HG03565 (cell line): ENCODE results near the gene ALPK1.
"Not testable (repeated sequence)": the region's sequence is repeated elsewhere in the genome, so short reads cannot be mapped to it uniquely, and the experiment has no call there.

Experiments used
- ATAC-seq: cut with Tn5 transposase; IDR thresholded peaks from one replicate; pipeline ENCODE4 v1.9.1; 2021; ENCODE audit warnings: mild to moderate bottlenecking, moderate library complexity; ENCODE audit not compliant: unreplicated experiment

Gene ALPK1

DNA sequence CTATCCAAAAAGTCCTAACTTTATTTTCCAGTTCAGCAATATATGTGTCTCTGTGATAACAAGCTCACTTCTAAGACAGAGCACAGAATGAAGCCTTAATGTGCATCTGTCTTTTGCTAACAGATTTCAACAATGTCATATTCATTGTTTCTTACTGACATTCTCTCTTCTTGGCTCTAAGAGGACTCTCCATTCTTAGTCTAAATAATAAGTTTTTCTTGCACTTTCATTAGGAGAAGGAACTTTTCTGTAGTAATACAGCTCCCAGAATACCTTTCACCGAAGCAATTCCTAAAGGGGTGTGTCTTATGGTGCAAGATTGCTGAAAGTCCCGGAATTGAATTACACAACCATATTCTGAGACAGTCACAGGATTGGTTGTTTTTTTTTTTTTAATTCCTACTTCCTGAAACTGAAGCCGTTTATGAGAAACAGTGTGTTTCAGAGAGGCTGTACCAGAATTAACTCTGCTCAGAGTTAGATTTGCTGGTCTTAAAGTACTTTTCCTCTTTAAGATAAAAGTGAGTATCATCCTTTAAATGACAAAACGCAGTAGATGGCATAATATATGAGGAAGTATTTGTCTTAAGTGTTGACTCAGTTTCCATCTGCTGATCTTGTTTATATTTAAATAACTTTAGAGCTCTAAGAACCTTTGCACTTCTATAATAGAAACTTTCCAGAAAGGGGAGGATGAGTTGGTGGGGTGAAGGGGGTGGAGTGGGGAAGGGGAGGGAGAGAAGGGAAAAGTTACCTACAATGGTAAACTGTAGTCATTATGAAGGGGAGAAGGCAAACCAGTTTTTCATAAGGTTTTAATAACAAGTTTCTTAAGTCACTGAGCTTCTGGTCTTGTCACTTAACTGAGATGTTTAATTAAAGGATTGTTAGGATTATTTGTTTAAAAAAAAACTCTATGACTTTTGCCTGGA lies at the start of gene ALPK1:
Gene ALPK1 (plus strand): TSS at position 421 of the 932 bp plus-strand sequence.
- peak; percentile 94 for ATAC-seq

DNA sequence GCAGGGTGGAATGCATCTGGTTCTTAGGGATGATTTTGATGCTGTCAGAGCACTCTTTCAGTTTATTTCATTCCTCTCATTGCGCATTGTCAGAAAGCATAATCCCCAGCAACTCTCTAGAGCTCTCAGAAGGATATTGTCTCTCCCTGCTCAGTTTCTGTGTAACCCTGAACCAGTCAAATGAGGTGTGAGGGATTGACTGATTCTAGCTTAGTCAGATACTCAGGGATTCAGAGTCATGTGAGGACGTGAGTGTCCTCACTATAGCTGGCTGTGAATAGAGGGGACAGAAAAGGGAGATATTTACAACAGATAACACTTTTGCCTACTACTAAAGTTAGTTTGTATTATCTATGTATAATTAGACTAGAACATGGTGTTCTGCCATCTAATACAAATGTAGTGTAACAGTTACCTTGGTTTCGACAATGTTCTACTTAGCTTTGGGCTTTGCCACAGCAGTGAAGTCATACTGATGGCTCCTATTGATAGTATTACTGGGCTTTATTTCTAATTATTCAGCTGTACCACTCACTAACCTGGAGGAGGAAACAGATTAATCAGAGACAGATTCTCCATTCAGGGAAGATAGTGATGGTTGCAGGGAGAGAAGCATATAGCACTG lies 46.0 kb upstream of the ALPK1 start:
- ATAC-seq: no peak

DNA sequence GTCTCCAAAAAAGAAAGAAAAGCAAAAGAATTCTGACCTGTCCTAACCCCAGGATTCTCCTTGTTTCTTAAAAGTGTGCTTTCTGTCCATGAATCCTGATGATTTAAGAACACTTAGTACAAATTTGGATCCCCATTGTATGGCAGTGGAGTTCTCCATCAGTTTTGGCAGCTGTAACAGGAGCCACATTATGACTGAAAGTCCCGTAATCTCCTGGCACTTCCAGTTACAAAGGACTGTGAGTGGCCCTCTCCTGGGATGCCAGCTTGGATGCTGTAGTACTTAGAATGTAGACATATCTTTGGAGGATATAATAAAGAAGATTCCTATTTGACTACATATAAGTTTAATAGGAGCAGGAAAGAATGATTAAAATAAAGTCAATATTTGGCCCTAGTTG lies 44.9 kb upstream of the ALPK1 start:
- no peak for ATAC-seq

DNA sequence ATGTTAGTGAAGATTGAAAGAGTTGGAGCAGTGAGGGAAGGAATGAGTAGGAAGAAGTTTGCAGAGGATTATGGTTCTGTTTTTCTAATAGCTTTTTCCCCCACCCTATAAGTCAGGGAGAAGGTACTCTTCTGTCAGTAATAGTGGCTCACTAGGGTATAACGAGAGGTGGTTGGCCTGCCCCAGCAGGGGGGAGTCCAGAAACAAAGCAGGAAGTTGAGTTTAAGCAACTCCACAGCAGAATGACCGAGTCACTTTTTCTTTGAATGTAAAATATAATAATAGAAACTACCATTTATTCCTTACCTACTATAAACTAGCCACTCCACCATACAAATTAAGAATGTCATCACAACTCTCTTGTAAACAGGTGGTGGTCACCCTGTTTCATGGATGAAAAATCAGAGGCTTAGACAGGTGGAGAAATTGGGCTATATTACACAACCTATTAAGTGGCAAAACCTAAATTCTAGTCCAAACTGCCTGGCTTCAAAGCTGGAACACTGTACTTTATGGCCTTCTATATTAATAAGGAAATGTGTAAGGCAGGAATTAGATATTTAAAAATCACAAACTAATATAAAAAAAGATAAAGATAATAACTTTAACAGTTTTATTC lies 43.7 kb upstream of the ALPK1 start:
- peak; percentile 73 for ATAC-seq

DNA sequence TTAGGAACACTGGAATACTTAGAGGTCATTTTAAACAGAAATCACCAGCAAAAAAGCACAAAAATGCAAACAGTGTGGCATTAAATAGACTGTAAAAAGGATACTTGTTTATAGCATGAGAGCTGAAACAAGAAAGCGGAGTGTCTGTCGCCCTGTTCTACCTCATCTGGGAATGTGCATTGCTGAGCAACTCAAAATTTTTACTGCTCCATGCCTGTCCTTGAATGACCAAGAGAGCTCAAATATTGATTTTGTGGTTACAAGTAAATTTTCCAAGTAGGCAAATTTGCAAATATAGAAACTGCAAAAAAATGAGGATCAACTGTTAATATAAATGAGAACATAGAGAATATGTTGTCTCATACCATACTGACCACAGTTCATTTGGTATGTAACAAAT lies 40.1 kb upstream of the ALPK1 start:
- ATAC-seq: no peak

DNA sequence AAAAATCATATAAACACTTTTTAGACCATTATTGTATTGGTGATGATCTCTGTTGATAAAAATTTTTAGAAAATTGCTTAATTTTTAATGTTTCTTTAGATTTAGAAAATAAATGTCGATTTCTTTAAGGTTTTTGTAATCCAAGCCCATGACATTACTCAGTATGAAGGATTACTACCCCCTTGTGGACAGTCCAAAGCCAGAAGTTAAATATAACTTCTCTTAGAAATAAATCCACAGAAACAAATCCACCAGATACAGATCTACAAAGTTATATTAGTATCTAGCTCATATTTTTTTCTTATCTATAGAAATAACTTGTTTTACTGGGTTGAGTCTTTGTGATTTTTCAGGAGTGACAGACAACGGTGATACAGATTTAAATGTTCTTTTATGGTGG lies 30.3 kb upstream of the ALPK1 start:
- no peak for ATAC-seq

DNA sequence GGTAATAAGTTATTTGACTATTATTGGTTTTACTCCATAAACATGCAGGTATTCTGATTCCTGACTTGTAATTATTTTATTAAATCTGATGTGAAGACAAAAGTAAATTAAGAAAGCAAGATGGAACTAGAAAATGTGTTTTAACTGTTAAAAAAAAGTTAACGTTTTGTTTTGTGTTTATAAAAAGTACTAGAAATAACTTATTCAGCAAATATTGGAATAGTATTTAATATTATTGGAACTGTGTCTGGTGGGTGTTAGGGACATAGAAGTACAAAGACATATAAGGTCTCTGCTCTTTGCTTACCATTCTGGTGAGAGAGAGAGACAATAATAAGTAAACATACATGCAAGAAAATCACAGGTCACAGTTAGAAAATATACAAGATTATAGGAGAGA lies 27.1 kb upstream of the ALPK1 start:
- ATAC-seq: no peak

DNA sequence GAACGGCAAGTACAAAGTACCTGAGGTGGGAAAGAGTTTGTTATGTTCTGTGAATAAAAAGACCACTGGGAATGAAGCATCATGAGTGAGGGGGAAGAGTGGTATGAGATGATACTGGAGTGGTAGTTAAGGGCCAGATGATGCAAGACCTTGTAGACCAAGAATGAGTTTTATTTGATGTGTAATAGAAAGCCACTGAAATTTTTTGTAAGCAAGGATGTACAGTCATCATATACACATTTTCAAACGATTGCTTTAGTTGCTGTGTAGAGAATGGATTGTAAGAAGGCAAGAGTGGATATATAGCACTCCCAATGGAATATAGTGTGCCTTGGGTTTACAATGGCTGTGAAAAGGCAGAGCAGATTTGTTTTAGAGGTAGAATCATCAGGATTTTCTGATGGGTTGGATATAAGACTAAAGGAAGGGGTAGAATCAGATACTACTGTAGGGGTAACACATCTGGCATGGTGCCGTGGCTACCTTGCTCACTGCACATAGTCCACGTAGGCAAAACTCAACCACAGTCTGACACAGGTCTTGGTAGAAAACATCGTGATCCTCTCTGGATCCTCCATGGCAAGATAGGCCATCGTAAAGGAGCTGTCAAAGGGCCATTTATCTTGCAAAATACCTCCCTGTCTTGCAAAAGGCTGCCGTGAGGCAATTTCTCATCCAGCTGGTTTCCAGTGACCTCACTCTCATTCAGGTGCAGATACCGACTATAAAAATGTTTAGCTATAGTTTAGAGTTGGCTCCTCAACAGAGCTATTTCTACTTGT lies 26.3 kb upstream of the ALPK1 start:
- no peak for ATAC-seq

DNA sequence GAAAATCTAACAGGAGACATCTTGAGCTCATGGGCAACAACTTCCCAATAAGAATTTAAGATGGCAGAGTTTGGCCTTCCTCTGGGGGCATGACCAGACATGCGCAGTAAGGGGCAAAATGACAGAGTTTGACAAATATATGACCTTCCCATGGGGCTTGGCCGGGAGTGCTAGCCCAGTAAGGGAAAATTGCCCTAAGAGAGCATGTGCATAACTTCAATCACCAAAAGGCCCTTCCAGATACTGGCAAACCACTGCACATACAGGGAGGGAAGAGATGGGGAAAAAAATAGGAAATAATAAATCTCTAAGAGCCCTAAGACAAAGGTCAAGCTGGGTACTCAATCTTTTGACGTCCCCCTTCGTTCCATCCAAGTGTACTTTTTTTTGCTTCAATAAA lies 24.9 kb upstream of the ALPK1 start:
- ATAC-seq: no peak

DNA sequence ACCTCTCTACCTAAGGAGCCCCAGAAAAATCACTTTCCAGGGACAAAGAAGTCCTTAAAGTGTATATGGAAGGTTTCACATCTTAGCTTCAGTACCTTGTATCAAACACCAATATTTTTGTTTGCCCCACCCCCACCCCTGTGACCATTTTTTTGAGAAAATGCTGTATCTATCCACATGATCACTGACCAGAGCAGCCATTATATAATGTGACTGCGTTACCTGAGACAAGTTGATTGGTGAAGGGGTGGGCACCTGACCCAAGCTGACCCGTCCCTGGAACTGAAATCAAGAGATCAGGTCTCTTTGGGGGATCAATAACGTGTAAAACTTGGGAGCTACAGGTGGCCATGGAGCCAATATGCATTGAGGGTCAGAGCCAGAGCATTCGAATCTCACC lies 22.2 kb upstream of the ALPK1 start:
- ATAC-seq: no peak

DNA sequence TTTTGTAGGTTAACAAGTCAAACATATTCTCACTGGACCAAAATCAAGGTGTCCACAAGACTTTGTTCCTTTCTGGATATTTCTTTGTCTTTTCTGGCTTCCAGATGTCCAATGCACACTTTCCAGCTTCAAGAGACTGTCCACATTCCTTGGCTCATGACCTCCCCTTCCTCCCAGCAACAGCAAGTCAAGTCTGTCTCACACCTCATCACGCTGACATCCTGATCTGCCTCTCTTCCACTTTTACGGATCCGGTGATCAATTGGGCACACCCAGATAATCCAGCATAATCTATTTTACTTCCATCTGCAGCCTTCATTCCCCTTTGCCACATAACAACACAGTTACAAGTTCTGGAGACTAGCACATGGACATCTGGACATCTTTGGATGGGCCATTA lies 21.1 kb upstream of the ALPK1 start:
- no peak for ATAC-seq

DNA sequence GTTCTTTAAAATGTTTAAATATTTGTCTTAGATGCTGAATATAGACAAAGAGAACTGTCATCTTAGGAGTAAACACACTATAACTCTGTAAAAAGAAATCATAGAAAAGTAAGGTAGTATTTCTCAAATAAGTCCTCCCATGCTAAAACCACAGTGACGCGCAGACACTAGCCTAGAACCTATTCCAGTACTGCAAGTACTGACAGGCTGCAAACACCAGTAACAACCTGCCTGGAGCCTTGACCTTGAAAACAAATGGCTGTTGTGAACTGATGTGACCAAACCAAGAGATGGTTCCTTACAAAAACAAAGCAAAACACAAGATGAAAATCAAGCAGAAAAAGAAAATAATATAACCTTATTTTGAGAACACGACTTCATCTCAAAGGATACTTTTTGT lies 19.9 kb upstream of the ALPK1 start:
- ATAC-seq: no peak

DNA sequence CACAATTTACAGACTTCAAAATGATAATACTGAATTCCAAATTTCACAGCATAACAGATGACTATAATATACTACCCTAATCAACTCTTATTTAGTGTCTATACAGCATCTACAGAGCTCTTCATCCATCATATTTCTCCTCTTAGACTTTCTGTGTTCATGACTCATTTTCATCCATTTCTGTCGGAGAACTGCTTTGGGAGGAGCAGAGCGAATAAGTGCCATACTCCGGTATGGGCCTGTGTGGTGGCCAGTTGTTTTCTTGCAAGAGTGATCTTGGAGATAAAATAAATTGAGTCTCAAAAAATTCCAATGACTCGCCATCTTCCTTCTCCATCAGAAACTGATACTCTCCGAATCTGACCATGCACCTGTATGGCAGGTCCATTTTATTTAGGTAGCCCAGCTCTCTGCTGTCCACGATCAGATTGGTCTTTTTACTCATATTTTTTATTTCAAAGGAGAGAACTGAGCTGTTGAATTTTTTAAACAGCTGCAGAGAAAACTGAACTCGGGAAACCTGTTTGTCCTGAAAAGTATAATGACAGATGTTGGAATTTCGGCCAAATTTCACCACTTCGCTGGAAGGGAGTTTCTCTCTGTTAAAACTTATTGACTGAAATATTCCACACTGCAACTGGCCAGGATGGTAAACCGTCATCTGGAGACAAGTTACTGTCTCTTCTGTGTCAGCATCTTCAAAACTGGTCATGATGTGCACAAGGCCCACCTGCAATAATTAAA lies 19.3 kb upstream of the ALPK1 start:
- no peak for ATAC-seq

DNA sequence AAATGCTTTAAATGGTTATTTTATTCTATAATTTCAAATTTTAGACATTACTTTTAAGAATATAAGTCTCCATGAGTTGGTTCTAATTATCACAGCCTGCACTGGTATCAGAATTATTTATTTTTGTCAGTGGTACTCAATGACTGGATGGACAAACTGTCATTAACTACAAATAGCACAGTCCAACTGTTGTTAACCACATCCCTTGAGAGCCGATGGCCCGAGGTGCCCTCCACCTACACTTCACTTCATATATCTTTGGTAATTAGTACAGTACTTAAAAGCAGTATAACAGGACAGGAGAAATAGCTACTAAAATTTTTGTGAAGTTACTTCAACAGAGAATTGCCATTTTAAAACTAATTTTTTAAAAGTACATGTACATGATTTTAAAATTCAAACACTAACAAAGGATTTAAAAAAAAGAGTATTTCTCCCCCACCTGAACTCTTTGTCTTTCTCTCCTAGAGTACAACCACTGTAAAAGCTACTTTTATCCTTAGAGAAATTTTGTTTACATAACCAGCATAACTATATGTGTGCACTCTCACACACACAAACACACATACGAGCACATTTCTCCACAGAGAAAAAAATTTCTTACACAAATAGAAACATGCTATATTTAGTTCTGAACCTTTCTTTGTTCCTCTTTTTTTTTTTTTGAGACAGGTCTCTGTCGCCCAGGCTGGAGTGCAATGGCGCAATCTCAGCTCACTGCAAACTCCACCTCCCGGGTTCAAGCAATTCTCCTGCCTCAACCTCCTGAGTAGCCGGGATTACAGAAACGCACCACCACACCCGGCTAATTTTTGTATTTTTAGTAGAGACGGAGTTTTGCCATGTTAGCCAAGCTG lies 17.9 kb upstream of the ALPK1 start:
- ATAC-seq: peak; percentile 64

DNA sequence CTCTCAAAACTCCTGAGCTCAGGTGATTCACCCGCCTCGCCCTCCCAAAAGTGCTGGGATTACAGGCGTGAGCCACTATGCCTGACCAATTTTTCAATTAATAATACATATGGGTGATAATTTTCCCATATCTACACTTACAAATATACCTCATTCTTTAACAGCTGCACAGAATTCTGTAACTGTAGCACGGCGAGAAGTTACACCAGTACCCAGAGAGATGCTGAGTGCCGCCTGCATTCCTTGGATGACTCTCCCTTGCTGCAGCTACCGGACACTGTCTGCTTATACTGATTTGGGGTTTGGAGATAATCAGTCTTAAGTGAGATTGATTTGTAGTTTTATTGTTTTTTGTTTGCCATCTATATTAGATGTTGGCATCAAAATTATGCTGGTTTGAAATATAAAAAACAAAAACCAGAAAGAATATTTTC lies 17.3 kb upstream of the ALPK1 start:
- ATAC-seq: no peak

DNA sequence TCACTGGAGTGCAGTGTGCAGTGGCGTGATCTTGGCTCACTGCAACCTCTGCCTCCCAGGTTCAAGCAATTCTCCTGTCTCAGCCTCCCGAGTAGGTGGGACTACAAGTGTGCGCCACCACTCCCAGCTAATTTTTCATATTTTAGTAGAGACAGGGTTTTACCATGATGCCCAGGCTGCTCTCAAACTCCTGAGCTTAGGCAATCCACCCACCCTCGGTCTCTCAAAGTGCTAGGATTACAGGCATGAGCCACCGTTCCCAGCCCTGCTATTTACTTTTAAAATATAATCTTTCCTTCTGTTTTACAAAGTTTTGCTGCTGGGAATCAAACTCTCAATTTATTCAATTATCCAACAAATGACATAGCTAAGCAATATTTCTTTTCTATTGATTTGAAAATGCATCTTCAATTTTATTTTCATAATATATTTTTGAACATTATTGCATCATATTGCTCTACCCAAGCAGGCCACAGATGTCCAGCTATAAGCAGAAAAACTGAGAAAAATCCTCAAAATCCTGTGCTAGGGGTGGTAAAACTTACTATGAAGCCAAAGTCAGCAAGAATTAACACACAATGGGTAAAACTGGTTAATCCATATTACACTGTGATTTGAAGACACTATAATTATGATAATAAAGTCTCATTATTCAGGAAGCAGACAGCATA lies 16.6 kb upstream of the ALPK1 start:
- ATAC-seq: no peak

DNA sequence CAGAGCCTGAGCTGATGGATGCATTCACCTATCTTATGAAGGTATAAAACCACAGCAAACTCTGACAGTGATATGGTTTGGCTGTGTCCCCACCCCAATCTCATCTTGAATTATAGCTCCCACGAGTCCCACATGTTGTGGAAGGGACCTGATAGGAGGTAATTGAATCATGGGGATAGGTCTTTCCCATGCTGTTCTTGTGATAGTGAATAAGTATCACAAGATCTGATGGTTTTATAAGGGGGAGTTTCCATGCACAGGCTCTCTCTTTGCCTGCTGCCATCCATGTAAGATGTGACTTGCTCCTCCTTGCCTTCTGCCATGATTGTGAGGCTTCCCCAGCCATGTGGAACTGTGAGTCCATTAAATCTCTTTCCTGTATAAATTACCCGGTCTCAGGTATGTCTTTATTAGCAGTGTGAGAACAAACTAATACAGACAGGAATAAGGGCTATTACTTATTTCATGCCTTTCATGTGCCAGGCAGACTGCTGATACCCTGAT lies 15.2 kb upstream of the ALPK1 start:
- ATAC-seq: not testable (repeated sequence)

DNA sequence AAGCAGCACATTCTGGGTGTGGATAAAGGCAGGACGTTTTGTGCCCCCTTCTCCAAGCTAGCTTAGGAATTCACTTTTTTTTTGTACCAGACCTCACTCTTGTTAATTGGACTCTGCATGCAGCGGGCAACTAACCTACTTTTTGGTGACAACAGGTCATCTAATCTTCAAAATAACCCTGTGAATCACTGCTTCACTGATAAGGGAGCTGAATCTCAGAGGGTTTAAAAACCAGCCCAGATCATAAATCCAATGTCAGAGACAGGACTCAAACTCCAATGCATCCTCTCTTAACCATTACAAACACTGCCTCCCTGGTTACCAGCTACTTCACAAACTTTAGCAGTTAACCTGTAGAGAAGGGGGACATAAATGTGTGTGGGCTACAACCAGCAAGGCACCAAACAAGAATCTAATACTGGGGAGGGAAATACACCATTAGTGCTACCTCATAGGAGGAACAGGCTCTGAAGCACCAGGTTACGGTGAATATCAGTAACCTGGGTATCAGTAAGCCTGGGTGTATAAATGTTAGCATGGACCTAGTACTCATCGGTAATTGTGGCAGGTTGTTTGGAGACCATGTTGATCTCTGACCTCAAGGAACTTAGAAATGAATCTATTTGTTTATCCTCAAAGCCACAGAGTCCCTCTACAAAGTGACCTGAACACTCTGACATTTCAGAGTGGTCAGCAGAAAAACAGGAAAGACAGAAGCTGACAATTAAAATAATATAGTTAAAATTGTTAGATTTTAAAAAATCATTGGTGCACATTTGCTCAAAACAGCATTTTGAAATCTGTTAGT lies 14.1 kb upstream of the ALPK1 start:
- no peak for ATAC-seq
